WERI-Rb-1 (cell line): ENCODE measurements around the gene ZZZ3.
"Not testable (repeated sequence)": the region's sequence is repeated elsewhere in the genome, so short reads cannot be mapped to it uniquely, and the experiment has no call there.

Experiments
- DNase-seq: peaks from one replicate; pipeline ENCODE4 v3.0.0-alpha.2; 2020
- H3K27ac ChIP-seq: fragments of 250-450 bp; sonication (Bioruptor Pico); 2 replicates; pipeline ENCODE4 v1.5.1; 2020; ENCODE audit warnings: mild to moderate bottlenecking, moderate library complexity
- H3K27me3 ChIP-seq: fragments of 250-450 bp; sonication (Bioruptor Pico); 2 replicates; pipeline ENCODE4 v1.5.1; 2021; ENCODE audit warnings: mild to moderate bottlenecking, low read depth, moderate library complexity; ENCODE audit not compliant: insufficient read depth, severe bottlenecking
- H3K36me3 ChIP-seq: fragments of 250-450 bp; sonication (Bioruptor Pico); 2 replicates; pipeline ENCODE4 v1.5.1; 2020; ENCODE audit warnings: mild to moderate bottlenecking, moderate library complexity
- H3K4me3 ChIP-seq: 2 replicates; pipeline ENCODE4 v1.5.1; 2011; ENCODE audit warnings: low read depth, mild to moderate bottlenecking, control low read depth, low read length
- H3K9me3 ChIP-seq: fragments of 250-450 bp; sonication (Bioruptor Pico); 2 replicates; pipeline ENCODE4 v1.5.1; 2021; ENCODE audit warnings: mild to moderate bottlenecking, moderate library complexity; ENCODE audit not compliant: severe bottlenecking
- CTCF ChIP-seq: IDR thresholded peaks from 2 replicates; pipeline ENCODE4 v1.5.1; 2011; ENCODE audit warnings: low read depth, mild to moderate bottlenecking, control low read depth, inconsistent platforms, low read length

Gene ZZZ3

DNA sequence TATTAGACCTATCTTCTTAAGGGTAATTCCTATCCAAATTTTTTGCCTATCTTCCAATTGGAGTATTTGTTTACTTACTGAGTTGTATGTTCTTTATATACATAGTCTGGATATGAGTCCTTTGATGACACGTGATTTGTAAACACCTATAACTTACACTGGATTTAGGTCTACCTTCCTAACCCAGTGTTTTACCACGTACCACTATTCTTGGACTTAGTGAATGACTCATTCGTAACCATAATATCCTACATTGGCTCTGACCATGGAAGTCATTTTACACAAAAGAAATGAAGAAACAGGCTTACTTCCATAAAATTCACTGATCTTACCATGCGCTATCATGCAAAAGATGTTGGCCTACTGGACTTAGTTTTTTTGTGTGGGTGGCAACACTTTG is 23.9 kb upstream of the ZZZ3 start:
- Histone ChIP-seq H3K36me3 (peaks cover 44% of the 10 kb centered on the region), H3K27ac (no peak overlapping the region), H3K9me3 (no peaks in the 10 kb centered on the region), H3K27me3 (no peaks in the 10 kb centered on the region), H3K4me3 (no peak overlapping the region)
- no peak for TF ChIP-seq CTCF
- DNase-seq: no peak

DNA sequence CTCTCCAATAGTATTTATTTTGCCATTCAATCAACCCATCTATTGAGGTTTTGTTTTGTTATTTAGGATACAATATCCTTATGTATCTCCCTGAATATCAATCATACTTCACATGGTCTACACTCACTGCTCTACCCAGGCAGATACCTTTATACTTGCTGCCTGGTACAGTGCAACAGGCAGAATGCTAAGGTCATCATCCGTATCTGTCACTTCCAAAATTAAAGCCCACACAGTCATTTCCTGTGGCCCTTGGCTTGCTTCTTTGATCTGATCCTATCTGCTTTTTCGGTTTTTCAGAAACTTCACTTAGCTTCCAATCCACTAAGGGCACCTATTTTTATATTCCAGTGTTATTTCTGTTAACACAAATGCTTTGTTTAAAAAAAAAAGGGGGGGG is 22.3 kb upstream of the ZZZ3 start:
- Histone ChIP-seq H3K27me3 (no peaks in the 10 kb centered on the region), H3K4me3 (no peak overlapping the region), H3K9me3 (no peaks in the 10 kb centered on the region), H3K36me3 (peaks cover 33% of the 10 kb centered on the region), H3K27ac (no peak overlapping the region)
- DNase-seq: no peak
- TF ChIP-seq CTCF: no peak

DNA sequence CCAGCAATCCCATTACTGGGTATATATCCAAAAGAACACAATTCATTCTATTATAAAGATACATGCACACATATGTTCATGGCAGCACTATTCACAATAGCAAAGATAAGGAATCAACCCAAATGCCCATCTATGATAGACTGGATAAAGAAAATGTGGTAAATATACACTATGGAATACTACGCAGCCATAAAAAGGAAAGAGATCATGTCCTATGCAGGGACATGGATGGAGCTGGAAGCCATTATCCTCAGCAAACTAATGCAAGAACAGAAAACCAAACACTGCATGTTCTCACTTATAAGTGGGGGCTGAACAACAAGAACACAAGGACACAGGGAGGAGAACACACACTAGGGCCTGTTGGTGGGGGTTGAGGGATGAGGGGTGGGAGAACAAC is 17.2 kb upstream of the ZZZ3 start:
- not testable (repeated sequence) for H3K27me3 ChIP-seq, H3K4me3 ChIP-seq, DNase-seq, H3K9me3 ChIP-seq, H3K27ac ChIP-seq
- peaks cover 11% of the 10 kb centered on the region for H3K36me3 ChIP-seq

- peaks cover 19% of the 10 kb centered on the region for H3K36me3 ChIP-seq
Observed at GRCh38 chr1:77697441-77697840, 15.0 kb upstream of the ZZZ3 start.

DNA sequence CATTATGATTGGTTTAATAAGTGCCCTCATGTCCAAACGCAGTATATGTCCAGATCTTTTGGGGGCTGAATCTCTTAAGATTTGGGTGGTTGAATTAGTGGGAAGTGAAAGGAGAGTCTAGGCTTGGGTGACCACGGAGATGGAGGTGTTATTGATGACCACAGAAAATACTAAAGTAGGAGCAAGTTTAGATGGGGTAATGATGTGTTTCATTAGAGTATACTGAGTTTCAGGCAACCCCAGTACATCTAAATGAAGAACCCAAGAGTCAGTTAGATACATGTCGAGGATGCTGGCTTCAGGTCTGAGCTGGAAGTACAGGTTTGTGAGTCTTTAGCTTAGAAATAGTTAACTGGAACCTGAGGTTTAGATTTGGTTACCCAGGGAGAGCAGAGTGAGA is 6.5 kb upstream of the ZZZ3 start:
- Histone ChIP-seq H3K36me3 (peaks cover 13% of the 10 kb centered on the region), H3K27me3 (no peaks in the 10 kb centered on the region), H3K27ac (no peak overlapping the region), H3K4me3 (no peak overlapping the region), H3K9me3 (no peaks in the 10 kb centered on the region)
- TF ChIP-seq CTCF: no peak
- DNase-seq: no peak

More at GRCh38 chr1:77697441-77697840, 15.0 kb upstream of the ZZZ3 start:
- no peaks in the 10 kb centered on the region for H3K27me3 ChIP-seq
- H3K9me3 ChIP-seq: no peaks in the 10 kb centered on the region
- H3K27ac ChIP-seq: no peak overlapping the region
- no peak overlapping the region for H3K4me3 ChIP-seq
- no peak for DNase-seq
- no peak for TF ChIP-seq CTCF

- H3K9me3 ChIP-seq: no peaks in the 10 kb centered on the region
- TF ChIP-seq CTCF: 0 out of 2 replicates have a peak, but pooled peaks have one; percentile 12
- H3K27me3 ChIP-seq: no peaks in the 10 kb centered on the region
- no peak overlapping the region for H3K27ac ChIP-seq
- H3K36me3 ChIP-seq: peaks cover 5% of the 10 kb centered on the region; the same call in 1 of the 2 replicates
- H3K4me3 ChIP-seq: no peak overlapping the region
- peak; percentile 20 for DNase-seq
Observed at GRCh38 chr1:77687519-77687906, 5.1 kb upstream of the ZZZ3 start.
